GM23248 (cell line): ENCODE data around the gene PDIK1L. TPM values are rescaled to one million over a fixed set of nuclear protein-coding genes. Genes with fewer than 3 reads are reported as not detected.
"Not testable (repeated sequence)": the region's sequence is repeated elsewhere in the genome, so short reads cannot be mapped to it uniquely, and the experiment has no call there.

Experiments
- DNase-seq: peaks from one replicate; pipeline ENCODE4 v3.0.0-alpha.2; 2015
- H2AFZ ChIP-seq: fragments of 200-600 bp; sonication (generic); 2 replicates; pipeline ENCODE4 v1.6.1; 2016; ENCODE audit warnings: antibody characterized with exemption
- H3F3A ChIP-seq: fragments of 200-600 bp; sonication (generic); 2 replicates; pipeline ENCODE4 v1.6.1; 2016; ENCODE audit warnings: mild to moderate bottlenecking, antibody characterized with exemption, mixed run types; ENCODE audit not compliant: insufficient read depth
- H3K27ac ChIP-seq: fragments of 200-600 bp; sonication (generic); 2 replicates; pipeline ENCODE4 v1.5.1; 2016; ENCODE audit warnings: mild to moderate bottlenecking
- H3K27me3 ChIP-seq: fragments of 200-600 bp; sonication (generic); replicated peaks from 2 replicates; pipeline ENCODE4 v1.6.1; 2016; ENCODE audit warnings: mild to moderate bottlenecking; ENCODE audit not compliant: insufficient read depth
- H3K36me3 ChIP-seq: fragments of 200-600 bp; sonication (generic); 2 replicates; pipeline ENCODE4 v1.6.1; 2016; ENCODE audit warnings: low read depth, mild to moderate bottlenecking
- H3K4me1 ChIP-seq: fragments of 200-600 bp; sonication (generic); 2 replicates; pipeline ENCODE4 v1.6.1; 2016; ENCODE audit warnings: mild to moderate bottlenecking; ENCODE audit not compliant: insufficient read depth
- H3K4me2 ChIP-seq: fragments of 200-600 bp; sonication (generic); one replicate; pipeline ENCODE4 v1.6.1; 2016; ENCODE audit warnings: mild to moderate bottlenecking; ENCODE audit not compliant: unreplicated experiment
- H3K4me3 ChIP-seq: fragments of 200-600 bp; sonication (generic); 2 replicates; pipeline ENCODE4 v1.5.1; 2016; ENCODE audit warnings: mild to moderate bottlenecking
- H3K79me2 ChIP-seq: fragments of 200-600 bp; sonication (generic); 2 replicates; pipeline ENCODE4 v1.6.1; 2016; ENCODE audit warnings: mild to moderate bottlenecking; ENCODE audit not compliant: insufficient read depth
- H3K9ac ChIP-seq: fragments of 200-600 bp; sonication (generic); 2 replicates; pipeline ENCODE4 v1.6.1; 2016; ENCODE audit warnings: mild to moderate bottlenecking
- H3K9me2 ChIP-seq: fragments of 200-600 bp; sonication (generic); 2 replicates; pipeline ENCODE4 v1.6.1; 2016; ENCODE audit warnings: mixed run types, mild to moderate bottlenecking, moderate library complexity; ENCODE audit not compliant: insufficient read depth
- H3K9me3 ChIP-seq: fragments of 200-600 bp; sonication (generic); one replicate; pipeline ENCODE4 v1.6.1; 2017; ENCODE audit warnings: low read depth
- H4K20me1 ChIP-seq: fragments of 200-600 bp; sonication (generic); 2 replicates; pipeline ENCODE4 v1.6.0; 2016; ENCODE audit not compliant: insufficient read depth
- EZH2 ChIP-seq: fragments of 200-600 bp; sonication (generic); IDR thresholded peaks from 2 replicates; pipeline ENCODE4 v1.6.1; 2018; ENCODE audit warnings: antibody characterized with exemption, mild to moderate bottlenecking; ENCODE audit not compliant: insufficient read depth, poor library complexity, severe bottlenecking
- EZH2phosphoT487 ChIP-seq: fragments of 200-600 bp; sonication (generic); IDR thresholded peaks from 2 replicates; pipeline ENCODE4 v1.6.1; 2018; ENCODE audit warnings: antibody characterized with exemption, moderate library complexity, mild to moderate bottlenecking, low read depth; ENCODE audit not compliant: insufficient read depth
- WGBS, 2 experiments: methylation state at CpG; one replicate each; pipeline ENCODE4 v1.1.6; 2015 to 2017; ENCODE audit warnings: low lambda C conversion rate in 2 of 2, low coverage in 1 of 2; ENCODE audit errors: missing lambda C conversion rate in 2 of 2; 5-methylcytosine and 5-hydroxymethylcytosine counted together
- in situ Hi-C: fragments of 300-500 bp; cut with MboI; formaldehyde crosslinking; loops from 2 replicates; pipeline ENCODE4 v1.15.0; 2020
- polyA plus RNA-seq: library from polyadenylated mRNA; unstranded; fragments of >200 nt; fragmentation: Nextera tagmentation; extraction: Ambion mirVana; gene quantifications from 2 replicates; pipeline ENCODE4 v1.2.1, GENCODE V29; 2016
- total RNA-seq: library from RNA; depleted of rRNA; stranded (reverse); fragments of >200 nt; shearing (Covaris generic); gene quantifications from 2 replicates; pipeline ENCODE4 v1.2.3, GENCODE V29; 2014

Gene PDIK1L
- total and polyA plus RNA-seq, 2 experiments from 2014 or later: 3.5 to 6.6 TPM

- peaks cover 7% of the 10 kb centered on the region; the same call in 1 of the 2 replicates for H3F3A ChIP-seq
- no peak for TF ChIP-seq EZH2phosphoT487
- no peak overlapping the region for H3K9ac ChIP-seq
- H3K27me3 ChIP-seq: peaks cover 42% of the 10 kb centered on the region
- in situ Hi-C loops: no loop called here
- no peaks in the 10 kb centered on the region for H3K36me3 ChIP-seq
- no peaks in the 10 kb centered on the region for H3K9me2 ChIP-seq
- no peaks in the 10 kb centered on the region for H3K9me3 ChIP-seq
- H3K4me3 ChIP-seq: no peak overlapping the region
- peaks cover 3% of the 10 kb centered on the region for H3K4me1 ChIP-seq
- H3K4me2 ChIP-seq: no peak overlapping the region
- no peak overlapping the region for H3K27ac ChIP-seq
- no peak overlapping the region for H2AFZ ChIP-seq
- WGBS, 2 experiments: 35 to 38% methylated on average over 7 of the region's 7 CpGs
- no peak for DNase-seq
- no peaks in the 10 kb centered on the region for H4K20me1 ChIP-seq
- H3K79me2 ChIP-seq: no peaks in the 10 kb centered on the region
These were observed 19.2 kb upstream of the PDIK1L start for GRCh38 chr1:26092422-26092821.

DNA sequence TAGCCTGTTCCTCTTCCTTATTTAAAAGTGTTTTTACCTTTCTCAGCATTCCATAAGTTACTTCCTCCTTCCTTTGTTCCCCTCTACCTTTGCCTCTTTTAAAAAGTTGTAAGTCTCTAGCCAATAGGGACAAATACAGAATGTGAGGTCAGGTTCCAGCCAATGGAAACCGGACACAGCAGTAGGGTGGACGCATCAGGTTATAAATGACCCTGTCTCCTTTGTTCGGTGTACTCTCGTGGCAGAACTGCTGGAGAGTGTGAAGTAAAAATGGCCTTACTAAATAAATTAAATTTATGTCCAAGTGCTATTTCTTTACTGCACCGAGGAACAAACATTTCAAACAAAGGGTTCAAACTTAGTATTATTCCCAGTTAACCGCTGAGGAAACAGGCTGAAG lies 18.1 kb upstream of the PDIK1L start:
- H3K79me2 ChIP-seq, H2AFZ ChIP-seq, H3K4me3 ChIP-seq, H3K4me2 ChIP-seq, DNase-seq, H3K36me3 ChIP-seq, H4K20me1 ChIP-seq, H3K9me2 ChIP-seq, H3K27ac ChIP-seq, H3K9me3 ChIP-seq, H3K9ac ChIP-seq, in situ Hi-C loops: not testable (repeated sequence)
- Histone ChIP-seq H3K27me3 (peaks cover 42% of the 10 kb centered on the region), H3K4me1 (peaks cover 12% of the 10 kb centered on the region), H3F3A (peaks cover 18% of the 10 kb centered on the region)
- WGBS, 2 experiments: 4 to 6% methylated on average over 6 of the region's 6 CpGs

DNA sequence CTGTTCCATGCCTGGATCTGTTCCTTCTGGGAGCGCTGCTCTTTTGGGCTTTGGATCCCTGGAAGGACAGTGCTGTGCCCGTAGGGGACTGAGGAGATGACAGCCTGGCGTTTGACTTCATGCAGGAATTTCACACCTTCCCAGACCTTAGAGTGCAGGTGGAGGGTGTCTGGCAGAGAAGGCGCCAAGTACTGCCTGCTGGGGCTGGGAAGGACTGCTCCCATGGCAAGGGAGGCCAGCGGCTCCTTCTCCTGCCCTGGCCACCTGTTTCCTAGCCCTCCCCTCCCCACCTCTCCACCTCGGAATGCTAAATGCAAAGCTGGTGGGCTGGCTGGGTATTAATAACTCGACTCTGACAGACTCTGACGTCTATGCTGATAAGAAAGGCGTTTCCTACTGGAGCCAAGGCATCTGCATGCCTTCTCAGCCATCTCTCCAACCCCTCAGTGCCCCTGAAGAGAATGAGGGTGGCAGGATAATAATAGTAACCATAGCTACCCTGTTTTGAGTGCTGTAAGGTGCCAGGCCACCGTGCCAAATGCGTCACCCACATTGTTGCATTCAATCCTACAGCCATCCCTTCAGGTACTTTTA lies 17.5 kb upstream of the PDIK1L start:
- Histone ChIP-seq H2AFZ (peak overlapping the region; percentile 66; the same call in 1 of the 2 replicates), H3K9me2 (no peaks in the 10 kb centered on the region), H3K36me3 (no peaks in the 10 kb centered on the region), H3F3A (peaks cover 18% of the 10 kb centered on the region), H3K9me3 (no peaks in the 10 kb centered on the region), H3K27me3 (peaks cover 42% of the 10 kb centered on the region), H4K20me1 (no peaks in the 10 kb centered on the region), H3K4me3 (no peak overlapping the region), H3K4me1 (peaks cover 12% of the 10 kb centered on the region), H3K27ac (no peak overlapping the region), H3K9ac (no peak overlapping the region), H3K79me2 (no peaks in the 10 kb centered on the region), H3K4me2 (no peak overlapping the region)
- WGBS, 2 experiments: 8 to 10% methylated on average over 11 of the region's 11 CpGs
- in situ Hi-C loops: no loop called here
- no peak for TF ChIP-seq EZH2
- TF ChIP-seq EZH2phosphoT487: no peak
- peak; percentile 11 for DNase-seq

GRCh38 chr1:26094677-26095383 lies 16.8 kb upstream of the PDIK1L start:
- WGBS, 2 experiments: 23 to 25% methylated on average over 17 of the region's 17 CpGs
- H3K4me1 ChIP-seq: peaks cover 12% of the 10 kb centered on the region
- H3K27me3 ChIP-seq: peaks cover 42% of the 10 kb centered on the region
- no peaks in the 10 kb centered on the region for H3K9me2 ChIP-seq
- H3K79me2 ChIP-seq: no peaks in the 10 kb centered on the region
- TF ChIP-seq EZH2 (no peak), EZH2phosphoT487 (no peak)
- H3K4me2 ChIP-seq: no peak overlapping the region
- no peaks in the 10 kb centered on the region for H4K20me1 ChIP-seq
- H3K36me3 ChIP-seq: no peaks in the 10 kb centered on the region
- H3F3A ChIP-seq: peaks cover 18% of the 10 kb centered on the region
- H3K4me3 ChIP-seq: no peak overlapping the region
- no peak overlapping the region for H3K9ac ChIP-seq
- no peaks in the 10 kb centered on the region for H3K9me3 ChIP-seq
- peak; percentile 18 for DNase-seq
- H3K27ac ChIP-seq: no peak overlapping the region
- peak overlapping the region; percentile 66; the same call in 1 of the 2 replicates for H2AFZ ChIP-seq
- in situ Hi-C loops: no loop called here
